HEK293 (cell line): ENCODE measurements around the gene DDX54.

Source experiments
- CTCF ChIA-PET: fragments of 350-600 bp; formaldehyde crosslinking; extraction: SDS; loops from one replicate; lab custom pipeline; 2021; ENCODE audit warnings: antibody characterized with exemption; lab: Yijun Ruan, JAX
- POLR2A ChIA-PET: fragments of 300-600 bp; formaldehyde crosslinking; extraction: SDS; loops from one replicate; lab custom pipeline; 2020; ENCODE audit warnings: antibody characterized with exemption, inconsistent platforms; lab: Yijun Ruan, JAX
- H3K27ac ChIP-seq: fragments of 200-500 bp; sonication (Bioruptor generic); 2 replicates; pipeline ENCODE4 v1.5.1; 2014; ENCODE audit warnings: low read depth, low read length, control low read depth, inconsistent platforms; ENCODE audit errors: extremely low read depth
- H3K36me3 ChIP-seq, 2 experiments: fragments of 200-500 bp in 1 of 2; sonication (Bioruptor generic) in 1 of 2; 1 replicate in 1 of 2; 2 replicates in 1 of 2; pipeline ENCODE4 v1.5.1; 2014 to 2017; ENCODE audit warnings: inconsistent platforms in 2 of 2, low read length in 2 of 2; ENCODE audit not compliant: control insufficient read depth in 2 of 2, insufficient read depth in 1 of 2
- H3K4me1 ChIP-seq: fragments of 200-500 bp; sonication (Bioruptor generic); 2 replicates; pipeline ENCODE4 v1.5.1; 2014; ENCODE audit warnings: mild to moderate bottlenecking, low read length, inconsistent platforms; ENCODE audit not compliant: control insufficient read depth, insufficient read depth
- H3K4me3 ChIP-seq: 2 replicates; pipeline ENCODE4 v1.5.1; 2011; ENCODE audit warnings: low read depth, mild to moderate bottlenecking, control low read depth, low read length, moderate library complexity
- H3K9me3 ChIP-seq: fragments of 200-500 bp; sonication (Bioruptor generic); 2 replicates; pipeline ENCODE4 v1.5.1; 2014; ENCODE audit warnings: low read depth, low read length, inconsistent platforms; ENCODE audit not compliant: control insufficient read depth, insufficient read depth
- BCL11B ChIP-seq: fragments of 450-650 bp; formaldehyde crosslinking; IDR thresholded peaks from 2 replicates; pipeline ENCODE4 v1.5.1; 2016; ENCODE audit warnings: low read depth, missing biosample characterization, missing genetic modification characterization
- GLIS1 ChIP-seq: fragments of 450-650 bp; formaldehyde crosslinking; IDR thresholded peaks from 2 replicates; pipeline ENCODE4 v1.5.1; 2016; ENCODE audit warnings: missing biosample characterization, missing genetic modification characterization
- HIC1 ChIP-seq: fragments of 450-650 bp; formaldehyde crosslinking; IDR thresholded peaks from 2 replicates; pipeline ENCODE4 v1.5.1; 2016; ENCODE audit warnings: missing biosample characterization, missing genetic modification characterization
- SCRT2 ChIP-seq: fragments of 450-650 bp; formaldehyde crosslinking; IDR thresholded peaks from 2 replicates; pipeline ENCODE4 v1.5.1; 2016; ENCODE audit warnings: missing biosample characterization, missing genetic modification characterization
- ZBTB1 ChIP-seq: fragments of 450-650 bp; formaldehyde crosslinking; IDR thresholded peaks from 2 replicates; pipeline ENCODE4 v1.5.1; 2016; ENCODE audit warnings: missing biosample characterization, missing genetic modification characterization
- ZNF114 ChIP-seq: fragments of 450-650 bp; formaldehyde crosslinking; IDR thresholded peaks from 2 replicates; pipeline ENCODE4 v1.5.0; 2017; ENCODE audit warnings: missing biosample characterization, missing genetic modification characterization
- ZNF121 ChIP-seq: fragments of 450-650 bp; formaldehyde crosslinking; IDR thresholded peaks from 2 replicates; pipeline ENCODE4 v1.5.1; 2016; ENCODE audit warnings: missing biosample characterization, missing genetic modification characterization
- ZNF138 ChIP-seq: fragments of 450-650 bp; formaldehyde crosslinking; IDR thresholded peaks from 2 replicates; pipeline ENCODE4 v1.5.1; 2016; ENCODE audit warnings: missing biosample characterization, missing genetic modification characterization, borderline replicate concordance
- ZNF223 ChIP-seq: fragments of 450-650 bp; formaldehyde crosslinking; IDR thresholded peaks from 2 replicates; pipeline ENCODE4 v1.5.1; 2016; ENCODE audit warnings: missing biosample characterization, missing genetic modification characterization
- ZNF23 ChIP-seq: fragments of 450-650 bp; formaldehyde crosslinking; IDR thresholded peaks from 2 replicates; pipeline ENCODE4 v1.5.1; 2016; ENCODE audit warnings: missing biosample characterization, missing genetic modification characterization, borderline replicate concordance
- ZNF266 ChIP-seq: fragments of 450-650 bp; formaldehyde crosslinking; IDR thresholded peaks from 2 replicates; pipeline ENCODE4 v1.5.1; 2016; ENCODE audit warnings: missing biosample characterization, missing genetic modification characterization, low read depth
- ZNF354C ChIP-seq: fragments of 450-650 bp; formaldehyde crosslinking; IDR thresholded peaks from 2 replicates; pipeline ENCODE4 v1.5.1; 2016; ENCODE audit warnings: missing biosample characterization, missing genetic modification characterization, low read depth, borderline replicate concordance
- ZNF398 ChIP-seq: fragments of 450-650 bp; formaldehyde crosslinking; IDR thresholded peaks from 2 replicates; pipeline ENCODE4 v1.5.1; 2017; ENCODE audit warnings: missing biosample characterization, missing genetic modification characterization
- ZNF449 ChIP-seq: fragments of 450-650 bp; formaldehyde crosslinking; IDR thresholded peaks from 2 replicates; pipeline ENCODE4 v1.5.1; 2017; ENCODE audit warnings: missing biosample characterization, mild to moderate bottlenecking, missing genetic modification characterization, moderate library complexity
- ZNF513 ChIP-seq: fragments of 450-650 bp; IDR thresholded peaks from 2 replicates; pipeline ENCODE4 v1.5.1; 2018; ENCODE audit warnings: missing biosample characterization, missing genetic modification characterization
- ZNF529 ChIP-seq: fragments of 450-650 bp; formaldehyde crosslinking; IDR thresholded peaks from 2 replicates; pipeline ENCODE4 v1.5.1; 2017; ENCODE audit warnings: missing genetic modification characterization, missing biosample characterization; ENCODE audit not compliant: insufficient replicate concordance
- ZNF623 ChIP-seq: fragments of 450-650 bp; formaldehyde crosslinking; IDR thresholded peaks from 2 replicates; pipeline ENCODE4 v1.5.1; 2016; ENCODE audit warnings: missing biosample characterization, missing genetic modification characterization
- ZNF624 ChIP-seq: fragments of 450-650 bp; formaldehyde crosslinking; IDR thresholded peaks from 2 replicates; pipeline ENCODE4 v1.5.1; 2017; ENCODE audit warnings: missing biosample characterization, missing genetic modification characterization
- ZNF626 ChIP-seq: fragments of 450-650 bp; sonication (Bioruptor Pico); formaldehyde crosslinking; IDR thresholded peaks from 2 replicates; pipeline ENCODE4 v1.5.1; 2018; ENCODE audit warnings: missing biosample characterization, missing genetic modification characterization, inconsistent platforms
- ZNF664 ChIP-seq: fragments of 450-650 bp; formaldehyde crosslinking; IDR thresholded peaks from 2 replicates; pipeline ENCODE4 v1.5.1; 2016; ENCODE audit warnings: missing biosample characterization, missing genetic modification characterization
- ZNF776 ChIP-seq: fragments of 450-650 bp; formaldehyde crosslinking; IDR thresholded peaks from 2 replicates; pipeline ENCODE4 v1.5.0; 2017; ENCODE audit warnings: missing biosample characterization, missing genetic modification characterization, borderline replicate concordance
- ZXDB ChIP-seq: fragments of 450-650 bp; formaldehyde crosslinking; IDR thresholded peaks from 2 replicates; pipeline ENCODE4 v1.5.1; 2016; ENCODE audit warnings: missing biosample characterization, missing genetic modification characterization

Gene DDX54

GRCh38 chr12:113200021-113200797 lies 14.9 kb upstream of the DDX54 start:
- CTCF ChIA-PET, result interaction anchor here (1.5 kb wide), 1 partner anchor 225 kb away, joined by 4 read pairs; no protein-coding TSS in a partner anchor
- Histone ChIP-seq H3K9me3 (no peaks in the 10 kb centered on the region), H3K36me3 (no peaks in the 10 kb centered on the region), H3K27ac (no peak overlapping the region), H3K4me1 (no peaks in the 10 kb centered on the region), H3K4me3 (no peak overlapping the region)
- POLR2A ChIA-PET, result no interaction called here
- TF ChIP-seq ZNF121 (tag by site-specific recombination), result no peak
- TF ChIP-seq GLIS1, result peak; percentile 68
- TF ChIP-seq ZNF664 (tag by site-specific recombination), result 0 out of 2 replicates have a peak, but pooled peaks have one; percentile 61

- H3K4me3 ChIP-seq, result no peak overlapping the region
- ChIA-PET CTCF (interaction anchor here (1.1 kb wide), 1 partner anchor 207 kb away, joined by 5 read pairs; no protein-coding TSS in a partner anchor), POLR2A (no interaction called here)
- no peaks in the 10 kb centered on the region for H3K9me3 ChIP-seq
- TF ChIP-seq ZNF626 (no peak), ZNF623 (tag by site-specific recombination) (no peak), ZNF23 (tag by site-specific recombination) (no peak), ZNF529 (tag by site-specific recombination) (no peak), ZNF266 (tag by site-specific recombination) (no peak), SCRT2 (tag by site-specific recombination) (no peak), BCL11B (tag by site-specific recombination) (no peak), ZNF354C (no peak), ZNF776 (tag by site-specific recombination) (no peak), ZNF114 (tag by site-specific recombination) (no peak), ZNF449 (tag by site-specific recombination) (no peak), ZBTB1 (no peak), ZNF513 (tag by site-specific recombination) (no peak), ZNF624 (no peak), ZXDB (tag by site-specific recombination) (no peak), ZNF398 (tag by site-specific recombination) (no peak), HIC1 (no peak), ZNF223 (no peak), ZNF138 (tag by site-specific recombination) (no peak)
- no peaks in the 10 kb centered on the region for H3K36me3 ChIP-seq
- no peak overlapping the region for H3K27ac ChIP-seq
- no peaks in the 10 kb centered on the region for H3K4me1 ChIP-seq
Measured at GRCh38 chr12:113198296-113198695, 13.0 kb upstream of the DDX54 start.
